ENCODE measurements around the gene BICDL2. TPM values are rescaled to one million over a fixed set of nuclear protein-coding genes. Genes with fewer than 3 reads are reported as not detected.

The BICDL2 gene
- total and polyA plus RNA-seq, 9 of the 15 experiments (the other 6 are each of a cell fraction or from before 2014, with no cell fraction given): 0.09 to 0.28 (median 0.09) TPM; not detected in 6

GRCh38 chr16:2992383-2993081, 44.2 kb downstream of the BICDL2 start:
- Histone ChIP-seq H3K79me2 (ENCODE audit: control insufficient read depth, insufficient read depth, low read length) (no peaks in the 10 kb centered on the region), H3K9me3 (replicated peaks; ENCODE audit: control insufficient read depth, insufficient read depth, low read depth, low read length) (no peaks in the 10 kb centered on the region), H3K4me3 (no peak overlapping the region), H3K4me1 (replicated peaks in 1 of 2; ENCODE audit: control insufficient read depth in 2 of 2, insufficient read depth in 2 of 2, low read length in 2 of 2) (peaks cover 0 to 40% of the 10 kb centered on the region in 2 experiments; a peak in 2 of 5 replicates), H3K9me1 (ENCODE audit: control insufficient read depth, insufficient read depth, low read length) (no peaks in the 10 kb centered on the region), H3K9ac (ENCODE audit: insufficient read depth in 1 of 2, low read depth in 2 of 2, low read length in 2 of 2) (0 out of 4 replicates have a peak overlapping the region, but pooled peaks of 1 of the 2 experiments have one; percentile 19), H3K27me3 (ENCODE audit: control insufficient read depth in 2 of 2, insufficient read depth in 2 of 2, low read length in 2 of 2) (no peaks in the 10 kb centered on the region), H3K4me2 (ENCODE audit: insufficient read depth, low read length) (no peak overlapping the region), H3K36me3 (ENCODE audit: control insufficient read depth, insufficient read depth, low read length) (no peaks in the 10 kb centered on the region), H3K27ac (ENCODE audit: extremely low read depth, low read depth, low read length) (no peak overlapping the region), H4K20me1 (replicated peaks; ENCODE audit: control insufficient read depth, insufficient read depth, low read length) (no peaks in the 10 kb centered on the region), H2AFZ (ENCODE audit: low read depth, low read length) (no peak overlapping the region)
- intact Hi-C loops (cut with micrococcal nuclease) (no loop called here), in situ Hi-C loops (cut with MboI) (no loop called here)
- TF ChIP-seq PHF21A (IDR thresholded peaks at IDR 0.05; ENCODE audit: borderline replicate concordance, low read depth) (no peak), TARDBP (IDR thresholded peaks at IDR 0.05) (no peak), POLR3G (IDR thresholded peaks at IDR 0.05; ENCODE audit: extremely low read depth, insufficient read length, insufficient replicate concordance) (no peak), RBM15 (IDR thresholded peaks at IDR 0.05; ENCODE audit: insufficient read depth, low read length) (no peak), SIX5 (IDR thresholded peaks at IDR 0.05; ENCODE audit: borderline replicate concordance in 1 of 2, insufficient read depth in 1 of 2, low read depth in 1 of 2, low read length in 2 of 2) (no peak), ARID1B (IDR thresholded peaks at IDR 0.05) (no peak), MLLT1 (IDR thresholded peaks at IDR 0.05) (no peak), NELFE (IDR thresholded peaks at IDR 0.05; ENCODE audit: insufficient read depth, insufficient read length) (no peak), GTF2A2 (tag; IDR thresholded peaks at IDR 0.05) (no peak), HNRNPLL (IDR thresholded peaks at IDR 0.05; ENCODE audit: low read depth, low read length, poor library complexity, severe bottlenecking) (no peak), DEAF1 (CRISPR knock-in tag; IDR thresholded peaks at IDR 0.05) (no peak)
- FAIRE-seq: no peak
- DNase-seq (ENCODE audit: extremely low read depth in 1 of 4, low spot score in 3 of 4): no peak
- ATAC-seq: no peak
- no TSS peak for BruUV-seq (replicated peaks)
- WGBS (ENCODE audit: insufficient coverage, low coverage, missing lambda C conversion rate): 70% methylated on average over 9 of the region's 14 CpGs
- POLR2A ChIA-PET: interaction anchor here (0.6 to 1.0 kb wide), 3 partner anchors 10 to 18 kb away, joined by 3 read pairs; no protein-coding TSS in a partner anchor
- CTCF ChIA-PET (ENCODE audit: low intra/inter-chr PET ratio): no interaction called here

Data from K562 (cell line).